Measurements from ENCODE around the gene CAMP. TPM values are rescaled to one million over a fixed set of nuclear protein-coding genes. Genes with fewer than 3 reads are reported as not detected.

The CAMP gene
- total and polyA plus RNA-seq, 8 donors, result 0.87 to 1.4 (median 0.92) TPM; not detected in 5

DNA sequence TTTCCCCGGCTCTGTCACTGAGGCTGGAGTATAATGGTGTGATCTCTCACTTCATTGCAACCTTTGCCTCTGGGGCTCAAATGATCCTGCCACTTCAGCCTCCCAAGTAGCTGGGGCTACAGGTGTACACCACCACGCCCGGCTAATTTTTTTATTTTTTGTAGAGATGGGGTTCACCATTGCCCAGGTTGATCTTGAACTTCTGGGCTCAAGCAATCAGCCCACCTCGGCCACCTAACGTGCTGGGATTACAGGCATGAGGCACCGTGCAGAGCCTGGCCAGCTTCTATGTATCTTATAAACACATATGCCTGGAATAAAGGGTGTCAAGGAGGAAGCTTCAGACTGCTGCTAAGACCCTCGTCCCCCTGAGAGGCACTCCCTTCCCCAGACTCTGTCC is 21.8 kb downstream of the CAMP start:
- Histone ChIP-seq H3K27me3 (no peaks in the 10 kb centered on the region), H3K9me3 (no peaks in the 10 kb centered on the region), H3K27ac (no peak overlapping the region), H3K4me1 (peaks cover 7 to 39% (median 22%) of the 10 kb centered on the region in 4 donors), H3K4me3 (no peak overlapping the region), H3K36me3 (peaks cover 14 to 36% (median 23%) of the 10 kb centered on the region in 4 donors)
- TF ChIP-seq POLR2A (IDR thresholded peaks at IDR 0.05) (no peak), EP300 (IDR thresholded peaks at IDR 0.05) (no peak), CTCF (IDR thresholded peaks at IDR 0.05) (no peak), POLR2AphosphoS5 (IDR thresholded peaks at IDR 0.05) (no peak)
- no peak for DNase-seq
- intact Hi-C loops (cut with DNase I; ENCODE audit: low total_unique reads), result no loop called here
- 85 to 96% (median 94%) methylated on average over 7 of the region's 7 CpGs for WGBS, 5 donors

DNA sequence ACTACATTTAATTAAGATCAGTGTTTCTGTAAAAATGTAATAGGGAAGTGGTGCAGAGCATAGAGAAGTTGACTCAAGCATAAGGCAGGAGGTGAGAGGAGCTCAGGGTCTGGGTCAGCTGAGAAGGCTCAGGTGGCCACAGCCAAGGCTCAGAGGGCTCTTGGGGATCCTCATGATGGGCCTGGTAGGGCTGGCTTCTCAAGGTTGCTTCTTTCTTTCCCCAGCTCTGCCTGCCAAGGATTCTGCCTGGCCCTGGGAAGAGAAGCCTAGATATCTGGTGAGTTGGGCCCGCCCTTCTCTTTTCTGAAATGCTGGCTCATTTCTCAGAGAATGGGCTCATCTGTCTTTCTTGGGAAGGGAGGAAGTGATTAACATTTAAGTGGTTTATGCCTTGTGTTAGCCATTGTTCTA is 24.1 kb downstream of the CAMP start:
- Histone ChIP-seq H3K27me3 (no peaks in the 10 kb centered on the region), H3K27ac (peak overlapping the region in 1 of 5 donors; percentile 14), H3K4me3 (no peak overlapping the region), H3K4me1 (peaks cover 0 to 22% (median 9%) of the 10 kb centered on the region in 4 donors), H3K9me3 (no peaks in the 10 kb centered on the region), H3K36me3 (peaks cover 14 to 56% (median 42%) of the 10 kb centered on the region in 4 donors)
- no peak for DNase-seq
- WGBS, 5 donors, result 65 to 85% (median 79%) methylated on average over 1 of the region's 1 CpG
- intact Hi-C loops (cut with DNase I; ENCODE audit: low total_unique reads), result no loop called here
- TF ChIP-seq POLR2AphosphoS5 (IDR thresholded peaks at IDR 0.05), result no peak
- TF ChIP-seq CTCF (IDR thresholded peaks at IDR 0.05), result no peak
- no peak for TF ChIP-seq EP300 (IDR thresholded peaks at IDR 0.05)
- no peak for TF ChIP-seq POLR2A (IDR thresholded peaks at IDR 0.05)

GRCh38 chr3:48248095-48248850 is 25.0 kb downstream of the CAMP start:
- Histone ChIP-seq H3K27ac (no peak overlapping the region), H3K36me3 (peaks cover 14 to 63% (median 45%) of the 10 kb centered on the region in 4 donors), H3K4me3 (no peak overlapping the region), H3K9me3 (no peaks in the 10 kb centered on the region), H3K27me3 (no peaks in the 10 kb centered on the region), H3K4me1 (peaks cover 0 to 18% (median 4%) of the 10 kb centered on the region in 4 donors)
- TF ChIP-seq CTCF (IDR thresholded peaks at IDR 0.05), result no peak
- TF ChIP-seq EP300 (IDR thresholded peaks at IDR 0.05), result no peak
- TF ChIP-seq POLR2AphosphoS5 (IDR thresholded peaks at IDR 0.05), result no peak
- TF ChIP-seq POLR2A (IDR thresholded peaks at IDR 0.05), result no peak
- no peak for DNase-seq
- WGBS, 5 donors, result 79 to 88% (median 84%) methylated on average over 4 of the region's 4 CpGs
- intact Hi-C loops (cut with DNase I; ENCODE audit: low total_unique reads), result no loop called here

- no peaks in the 10 kb centered on the region for H3K9me3 ChIP-seq
- TF ChIP-seq POLR2AphosphoS5 (IDR thresholded peaks at IDR 0.05), result no peak
- no peak for TF ChIP-seq POLR2A (IDR thresholded peaks at IDR 0.05)
- TF ChIP-seq EP300 (IDR thresholded peaks at IDR 0.05), result no peak
- TF ChIP-seq CTCF (IDR thresholded peaks at IDR 0.05), result no peak
- WGBS, 5 donors, result 89 to 96% (median 95%) methylated on average over 8 of the region's 8 CpGs
- intact Hi-C loops (cut with DNase I; ENCODE audit: low total_unique reads), result no loop called here
- no peak for DNase-seq
- H3K4me3 ChIP-seq, result no peak overlapping the region
- H3K27me3 ChIP-seq, result no peaks in the 10 kb centered on the region
- H3K36me3 ChIP-seq, result peaks cover 3 to 76% (median 46%) of the 10 kb centered on the region in 4 donors
- no peak overlapping the region for H3K27ac ChIP-seq
- H3K4me1 ChIP-seq, result no peaks in the 10 kb centered on the region
These were observed 33.3 kb downstream of the CAMP start for GRCh38 chr3:48256557-48256956.
